ENCODE measurements around the gene PTPN11. TPM values are rescaled to one million over a fixed set of nuclear protein-coding genes. Genes with fewer than 3 reads are reported as not detected.
A peak's percentile ranks its signal among the peaks of the same experiment; 100 is the strongest.

PTPN11 gene
- total RNA-seq, 4 donors from 2014 or later, result 90.6 to 136 (median 110) TPM

DNA sequence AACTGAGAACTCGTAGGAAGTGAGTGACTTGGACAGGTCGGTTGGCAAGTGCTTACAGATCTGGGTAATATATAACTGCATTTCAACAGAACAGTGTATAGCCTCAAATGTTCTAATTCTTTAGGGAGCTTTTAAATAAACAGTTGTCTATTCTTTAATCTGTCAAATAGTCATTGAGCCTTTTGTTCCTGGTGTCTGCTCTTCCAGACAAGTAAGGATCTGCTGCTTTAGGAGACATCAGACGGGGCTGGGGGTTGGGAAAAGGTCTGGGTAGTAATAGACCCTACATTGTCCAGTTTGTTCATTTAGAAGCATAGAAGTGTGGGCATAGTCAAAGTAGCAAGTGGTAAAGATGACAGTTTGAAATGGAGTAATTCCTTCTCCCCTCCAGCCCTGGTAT is 2.0 kb downstream of the PTPN11 start:
- no peaks in the 10 kb centered on the region for H3K27me3 ChIP-seq
- TF ChIP-seq, protein P1, sequence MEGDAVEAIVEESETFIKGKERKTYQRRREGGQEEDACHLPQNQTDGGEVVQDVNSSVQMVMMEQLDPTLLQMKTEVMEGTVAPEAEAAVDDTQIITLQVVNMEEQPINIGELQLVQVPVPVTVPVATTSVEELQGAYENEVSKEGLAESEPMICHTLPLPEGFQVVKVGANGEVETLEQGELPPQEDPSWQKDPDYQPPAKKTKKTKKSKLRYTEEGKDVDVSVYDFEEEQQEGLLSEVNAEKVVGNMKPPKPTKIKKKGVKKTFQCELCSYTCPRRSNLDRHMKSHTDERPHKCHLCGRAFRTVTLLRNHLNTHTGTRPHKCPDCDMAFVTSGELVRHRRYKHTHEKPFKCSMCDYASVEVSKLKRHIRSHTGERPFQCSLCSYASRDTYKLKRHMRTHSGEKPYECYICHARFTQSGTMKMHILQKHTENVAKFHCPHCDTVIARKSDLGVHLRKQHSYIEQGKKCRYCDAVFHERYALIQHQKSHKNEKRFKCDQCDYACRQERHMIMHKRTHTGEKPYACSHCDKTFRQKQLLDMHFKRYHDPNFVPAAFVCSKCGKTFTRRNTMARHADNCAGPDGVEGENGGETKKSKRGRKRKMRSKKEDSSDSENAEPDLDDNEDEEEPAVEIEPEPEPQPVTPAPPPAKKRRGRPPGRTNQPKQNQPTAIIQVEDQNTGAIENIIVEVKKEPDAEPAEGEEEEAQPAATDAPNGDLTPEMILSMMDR (IDR thresholded peaks at IDR 0.05), result no peak
- no peak for TF ChIP-seq POLR2A (IDR thresholded peaks at IDR 0.05)
- H3K4me1 ChIP-seq, result peaks cover 0 to 65% (median 37%) of the 10 kb centered on the region in 4 donors
- H3K4me3 ChIP-seq, result no peak overlapping the region
- no peaks in the 10 kb centered on the region for H3K9me3 ChIP-seq
- WGBS, 2 donors, result 58 to 65% methylated on average over 3 of the region's 3 CpGs
- H3K36me3 ChIP-seq, result no peaks in the 10 kb centered on the region
- DNase-seq (ENCODE audit: low spot score in 2 of 2), result no peak
- H3K27ac ChIP-seq, result peak overlapping the region in 3 of 4 donors; percentile 6 to 99 (median 97)

DNA sequence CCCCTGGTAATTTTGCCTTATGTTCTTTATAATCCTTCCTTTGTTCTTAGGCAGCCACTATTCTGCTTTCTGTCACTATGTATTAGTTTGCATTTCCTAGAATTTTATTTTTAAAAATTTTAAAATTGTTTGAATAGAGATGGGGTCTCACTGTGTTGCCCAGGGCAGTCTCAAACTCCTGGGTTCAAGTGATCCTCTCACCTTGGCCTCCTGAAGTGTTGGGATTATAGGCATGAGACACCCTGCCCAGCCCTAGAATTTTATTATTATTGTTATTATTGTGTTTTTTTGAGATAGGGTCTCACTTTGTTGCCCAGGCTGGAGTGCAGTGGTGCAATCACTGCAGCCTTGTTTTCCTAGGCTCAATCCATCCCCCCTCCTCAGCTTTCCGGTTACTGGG is 2.6 kb downstream of the PTPN11 start:
- Histone ChIP-seq H3K36me3 (no peaks in the 10 kb centered on the region), H3K27ac (peak overlapping the region in 3 of 4 donors; percentile 48 to 99 (median 97)), H3K27me3 (no peaks in the 10 kb centered on the region), H3K4me3 (no peak overlapping the region), H3K9me3 (no peaks in the 10 kb centered on the region), H3K4me1 (peaks cover 0 to 67% (median 37%) of the 10 kb centered on the region in 4 donors)
- TF ChIP-seq EP300 (IDR thresholded peaks at IDR 0.05) (no peak), POLR2A (IDR thresholded peaks at IDR 0.05) (no peak)
- TF ChIP-seq, protein P1 (IDR thresholded peaks at IDR 0.05), result no peak
- DNase-seq (ENCODE audit: low spot score in 2 of 2), result no peak
- WGBS, 2 donors, result 91 to 100% methylated on average over 1 of the region's 1 CpG

DNA sequence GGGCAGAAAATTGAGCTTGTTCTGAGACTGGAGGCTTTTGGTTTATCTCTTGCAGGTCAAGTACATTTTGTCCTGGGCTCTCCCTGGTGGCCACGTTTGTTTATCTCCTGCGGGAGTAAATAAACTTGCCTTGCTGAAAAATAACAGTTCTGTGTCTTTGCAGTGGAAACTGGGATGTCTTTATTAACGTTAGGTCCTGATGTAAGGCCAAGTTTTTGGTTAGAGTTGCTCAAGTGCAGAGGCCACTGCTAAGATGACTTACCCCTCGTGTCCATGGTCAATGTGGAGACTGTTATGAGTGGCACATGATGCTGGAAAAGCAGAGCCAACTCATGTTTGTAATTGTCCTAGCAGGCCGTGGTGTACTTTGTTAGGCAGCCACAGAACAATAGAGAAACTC is 3.8 kb downstream of the PTPN11 start:
- H3K27ac ChIP-seq, result peak overlapping the region; percentile 9 to 99 (median 72)
- no peaks in the 10 kb centered on the region for H3K9me3 ChIP-seq
- peak in 1 of 2 donors; percentile 79 for TF ChIP-seq EP300 (IDR thresholded peaks at IDR 0.05)
- no peak for TF ChIP-seq POLR2A (IDR thresholded peaks at IDR 0.05)
- DNase-seq (ENCODE audit: low spot score in 2 of 2), result peak; percentile 45 to 69
- WGBS, 2 donors, result 19 to 22% methylated on average over 5 of the region's 5 CpGs
- H3K36me3 ChIP-seq, result no peaks in the 10 kb centered on the region
- H3K4me1 ChIP-seq, result peaks cover 0 to 66% (median 37%) of the 10 kb centered on the region in 4 donors
- H3K27me3 ChIP-seq, result no peaks in the 10 kb centered on the region
- H3K4me3 ChIP-seq, result no peak overlapping the region

DNA sequence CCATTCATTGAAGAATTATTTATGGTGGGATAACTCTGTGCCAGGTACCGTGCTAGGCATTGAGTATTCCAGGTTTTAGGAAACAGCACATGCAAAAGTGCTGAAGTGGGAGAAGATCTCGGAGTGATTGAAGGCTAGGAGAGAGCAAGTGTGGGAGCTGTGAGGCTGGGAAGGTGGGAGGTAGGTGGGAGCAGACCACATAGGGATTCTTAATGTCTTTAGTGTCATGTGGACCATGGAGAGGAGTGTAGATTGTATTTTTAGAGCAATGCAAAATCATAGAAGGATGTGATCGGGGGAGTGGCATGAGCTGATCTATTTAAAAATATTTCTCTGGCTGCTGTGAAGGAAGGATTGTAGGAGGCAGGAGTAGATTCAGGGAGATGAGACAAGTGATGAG is 5.4 kb downstream of the PTPN11 start:
- peak overlapping the region in 3 of 4 donors; percentile 48 to 99 (median 97) for H3K27ac ChIP-seq
- DNase-seq (ENCODE audit: low spot score in 2 of 2), result no peak
- no peak overlapping the region for H3K4me3 ChIP-seq
- WGBS, 2 donors, result 87 to 90% methylated on average over 3 of the region's 3 CpGs
- TF ChIP-seq EP300 (IDR thresholded peaks at IDR 0.05), result no peak
- TF ChIP-seq, protein P1 (IDR thresholded peaks at IDR 0.05), result no peak
- TF ChIP-seq POLR2A (IDR thresholded peaks at IDR 0.05), result no peak
- H3K9me3 ChIP-seq, result no peaks in the 10 kb centered on the region
- H3K4me1 ChIP-seq, result peaks cover 0 to 57% (median 32%) of the 10 kb centered on the region in 4 donors
- H3K27me3 ChIP-seq, result no peaks in the 10 kb centered on the region
- no peaks in the 10 kb centered on the region for H3K36me3 ChIP-seq

DNA sequence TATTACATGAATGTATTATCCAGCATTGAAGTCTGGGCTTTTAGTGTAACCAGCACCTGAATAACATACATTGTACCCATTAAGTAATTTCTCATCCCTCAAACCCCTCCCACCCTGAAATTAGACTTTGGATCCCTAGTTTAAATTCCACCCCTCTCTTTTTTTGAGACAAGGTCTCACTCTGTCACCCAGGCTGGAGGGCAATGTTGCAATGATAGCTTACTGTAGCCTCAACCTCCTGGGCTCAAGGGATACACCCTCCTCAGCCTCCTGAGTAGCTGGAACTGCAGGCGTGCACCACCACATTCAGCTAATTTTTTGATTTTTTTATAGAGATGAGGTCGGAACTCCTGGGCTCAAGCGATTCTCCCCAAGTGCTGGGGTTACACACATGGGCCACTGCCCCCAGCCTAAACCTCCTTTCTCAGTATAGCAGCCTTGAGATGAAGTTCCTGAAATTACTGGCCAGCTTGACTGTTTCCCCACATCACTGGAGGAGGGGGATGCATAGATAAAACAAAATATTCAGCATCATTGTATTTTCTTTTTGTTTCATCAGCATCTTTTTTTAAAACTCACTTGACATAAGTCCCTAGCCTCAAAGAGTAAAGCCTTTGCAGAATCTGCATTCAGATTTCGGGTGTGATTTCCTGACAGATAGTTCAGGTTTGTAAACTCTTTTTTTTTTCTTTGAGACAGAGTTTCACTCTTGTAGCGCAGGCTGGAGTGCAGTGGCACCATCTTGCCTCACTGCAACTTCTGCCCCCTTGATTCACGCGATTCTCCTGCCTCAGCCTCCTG is 7.0 kb downstream of the PTPN11 start:
- no peak overlapping the region for H3K27ac ChIP-seq
- no peaks in the 10 kb centered on the region for H3K27me3 ChIP-seq
- TF ChIP-seq EP300 (IDR thresholded peaks at IDR 0.05), result no peak
- TF ChIP-seq, protein P1 (IDR thresholded peaks at IDR 0.05), result no peak
- TF ChIP-seq POLR2A (IDR thresholded peaks at IDR 0.05), result no peak
- H3K4me3 ChIP-seq, result no peak overlapping the region
- no peaks in the 10 kb centered on the region for H3K9me3 ChIP-seq
- H3K36me3 ChIP-seq, result no peaks in the 10 kb centered on the region
- peaks cover 0 to 43% (median 22%) of the 10 kb centered on the region in 4 donors for H3K4me1 ChIP-seq
- 94 to 97% methylated on average over 7 of the region's 7 CpGs for WGBS, 2 donors
- no peak for DNase-seq (ENCODE audit: low spot score in 2 of 2)

Measured in tibial nerve (tissue), 4 donors.